Mesendoderm (in vitro differentiated cells): ENCODE data around the gene OSBPL10.

Experiments
- DNase-seq: peaks from one replicate; pipeline ENCODE4 v3.0.0; 2013
- H2AK5ac ChIP-seq: 2 replicates; pipeline ENCODE4 v1.6.1; 2013; ENCODE audit warnings: low read length, inconsistent platforms
- H2BK120ac ChIP-seq: 2 replicates; pipeline ENCODE4 v1.6.1; 2013; ENCODE audit warnings: low read depth, mild to moderate bottlenecking, low read length, moderate library complexity, mixed read lengths
- H2BK15ac ChIP-seq: replicated peaks from 2 replicates; pipeline ENCODE4 v1.6.1; 2013; ENCODE audit warnings: low read depth, mild to moderate bottlenecking, moderate library complexity
- H2BK5ac ChIP-seq: 2 replicates; pipeline ENCODE4 v1.6.1; 2013; ENCODE audit warnings: low read length, inconsistent platforms
- H3K18ac ChIP-seq: 2 replicates; pipeline ENCODE4 v1.6.1; 2013; ENCODE audit warnings: mild to moderate bottlenecking, low read length, mixed read lengths
- H3K23ac ChIP-seq: one replicate; pipeline ENCODE4 v1.6.1; 2013; ENCODE audit warnings: low read length
- H3K27ac ChIP-seq: 2 replicates; pipeline ENCODE4 v1.5.1; 2013; ENCODE audit warnings: low read depth, mild to moderate bottlenecking, inconsistent platforms, low read length, moderate library complexity
- H3K27me3 ChIP-seq: 2 replicates; pipeline ENCODE4 v1.6.1; 2013; ENCODE audit warnings: low read length, control low read depth, mild to moderate bottlenecking, inconsistent platforms; ENCODE audit not compliant: insufficient read depth, poor library complexity
- H3K36me3 ChIP-seq: 2 replicates; pipeline ENCODE4 v1.6.1; 2013; ENCODE audit warnings: low read length, inconsistent platforms; ENCODE audit not compliant: control insufficient read depth, insufficient read depth
- H3K4ac ChIP-seq: one replicate; pipeline ENCODE4 v1.6.1; 2013; ENCODE audit warnings: low read depth, mild to moderate bottlenecking, low read length, moderate library complexity
- H3K4me1 ChIP-seq: 2 replicates; pipeline ENCODE4 v1.6.1; 2013; ENCODE audit warnings: low read depth, low read length, inconsistent platforms; ENCODE audit not compliant: control insufficient read depth
- H3K4me2 ChIP-seq: 2 replicates; pipeline ENCODE4 v1.6.1; 2013; ENCODE audit warnings: low read length
- H3K4me3 ChIP-seq: 2 replicates; pipeline ENCODE4 v1.5.1; 2013; ENCODE audit warnings: mild to moderate bottlenecking, low read length
- H3K56ac ChIP-seq: one replicate; pipeline ENCODE4 v1.6.1; 2013; ENCODE audit warnings: low read length
- H3K79me1 ChIP-seq: 2 replicates; pipeline ENCODE4 v1.6.1; 2013; ENCODE audit warnings: low read length, inconsistent platforms
- H3K79me2 ChIP-seq: 2 replicates; pipeline ENCODE4 v1.6.1; 2013; ENCODE audit warnings: mild to moderate bottlenecking, low read length; ENCODE audit not compliant: control insufficient read depth, insufficient read depth
- H3K9ac ChIP-seq: 2 replicates; pipeline ENCODE4 v1.6.1; 2013; ENCODE audit warnings: low read length, inconsistent platforms
- H4K5ac ChIP-seq: one replicate; pipeline ENCODE4 v1.6.1; 2013; ENCODE audit warnings: low read length
- H4K8ac ChIP-seq: one replicate; pipeline ENCODE4 v1.6.1; 2013; ENCODE audit warnings: low read depth, mild to moderate bottlenecking, control low read depth, low read length, moderate library complexity
- WGBS: extraction: QIAGEN DNeasy Blood & Tissue Kit; methylation state at CpG from one replicate; pipeline ENCODE4 v1.1.7; 2013; ENCODE audit warnings: low lambda C conversion rate, missing lambda C conversion rate; ENCODE audit not compliant: insufficient coverage; ENCODE audit errors: extremely low coverage; 5-methylcytosine and 5-hydroxymethylcytosine counted together

The OSBPL10 gene

DNA sequence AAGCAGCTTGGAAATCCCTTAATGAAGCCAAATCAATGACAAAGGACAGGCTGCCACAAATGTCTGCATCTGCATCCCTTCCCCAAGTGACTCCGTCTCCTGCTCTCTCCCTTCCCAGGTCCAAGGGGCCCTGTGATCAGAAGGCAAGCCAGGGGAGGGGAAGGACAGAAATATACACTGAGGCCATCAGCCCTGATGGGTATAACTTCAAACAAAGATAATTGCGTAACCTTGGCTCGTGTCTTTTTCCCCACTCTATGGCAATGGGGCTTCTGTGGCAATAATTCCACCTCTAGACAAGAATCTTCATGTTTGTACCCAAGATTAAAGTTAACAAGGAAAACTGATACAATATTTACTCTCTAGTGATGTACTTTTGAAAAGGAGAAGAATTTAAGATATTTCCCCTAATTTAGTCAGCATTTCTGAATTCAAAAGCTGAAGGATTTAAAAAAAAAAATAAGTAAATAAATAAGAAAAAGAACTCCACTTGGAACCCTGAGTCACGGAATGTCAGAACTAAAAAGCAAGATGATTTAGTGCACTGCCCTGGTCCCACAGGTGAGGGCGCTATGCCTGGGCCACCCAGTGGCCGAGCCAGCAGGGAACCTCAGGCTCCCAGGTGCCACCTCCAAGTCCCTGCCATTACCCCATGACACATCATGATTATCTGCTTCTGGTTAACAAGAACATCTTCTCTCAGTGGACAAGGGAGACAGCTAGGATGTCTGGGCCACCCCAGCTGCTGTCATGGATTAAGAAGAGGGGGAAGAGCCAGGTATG lies 293.9 kb downstream of the OSBPL10 start:
- no peak overlapping the region for H4K5ac ChIP-seq
- no peak overlapping the region for H2AK5ac ChIP-seq
- no peak for DNase-seq
- no peak overlapping the region for H4K8ac ChIP-seq
- no peak overlapping the region for H3K56ac ChIP-seq
- no peak overlapping the region for H3K9ac ChIP-seq
- H3K36me3 ChIP-seq = no peaks in the 10 kb centered on the region
- no peak overlapping the region for H3K4ac ChIP-seq
- H3K27me3 ChIP-seq = no peaks in the 10 kb centered on the region
- no peak overlapping the region for H3K18ac ChIP-seq
- no peaks in the 10 kb centered on the region for H3K79me1 ChIP-seq
- no peak overlapping the region for H3K4me2 ChIP-seq
- no CpG with 5 or more reads among the region's 6 CpGs for WGBS
- H3K23ac ChIP-seq = no peak overlapping the region
- no peak overlapping the region for H2BK15ac ChIP-seq
- no peak overlapping the region for H3K4me3 ChIP-seq
- H2BK5ac ChIP-seq = no peak overlapping the region
- no peak overlapping the region for H3K27ac ChIP-seq
- H3K79me2 ChIP-seq = no peaks in the 10 kb centered on the region
- no peak overlapping the region for H2BK120ac ChIP-seq
- no peaks in the 10 kb centered on the region for H3K4me1 ChIP-seq

DNA sequence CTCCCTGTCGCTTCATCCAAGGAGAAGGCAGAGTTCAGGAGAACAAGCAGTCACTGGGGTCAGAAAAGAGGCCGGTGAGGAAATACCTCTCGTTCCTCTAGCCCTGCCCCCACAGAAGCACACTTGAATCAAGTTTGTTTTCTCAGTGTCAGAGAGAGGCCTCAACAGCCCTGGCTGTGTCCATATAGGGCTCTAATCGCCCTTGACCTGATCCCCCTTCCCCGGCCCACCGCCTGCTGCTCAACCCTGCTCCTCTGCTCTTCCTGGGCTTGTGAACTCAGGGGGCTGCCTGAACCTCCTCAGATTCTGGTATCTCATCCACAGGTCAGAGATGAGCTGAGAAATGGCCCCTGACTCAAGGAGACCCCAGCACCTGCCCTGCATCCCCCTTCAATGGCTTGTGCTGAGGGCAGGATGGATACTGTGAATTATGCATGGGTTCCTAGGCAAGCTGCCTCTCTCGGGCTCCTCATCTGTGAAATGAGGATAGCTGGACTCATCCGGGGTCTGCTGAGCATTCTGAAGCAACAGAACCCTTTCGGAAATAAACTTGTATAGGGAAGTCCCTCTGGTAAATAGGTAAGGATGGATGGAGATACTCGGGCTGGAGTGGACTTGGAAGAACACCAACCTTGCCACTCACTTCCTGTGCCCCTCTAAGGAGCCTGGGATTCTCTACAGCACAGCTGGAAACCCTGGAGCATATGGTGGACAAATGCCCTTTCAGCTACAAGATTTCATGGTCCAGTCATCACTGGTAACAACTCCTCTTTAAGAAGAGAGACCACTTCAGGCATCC lies 300.8 kb downstream of the OSBPL10 start:
- H2BK5ac ChIP-seq = no peak overlapping the region
- no peak overlapping the region for H3K4me2 ChIP-seq
- H3K4me3 ChIP-seq = no peak overlapping the region
- H3K9ac ChIP-seq = no peak overlapping the region
- no peak overlapping the region for H2BK15ac ChIP-seq
- H4K5ac ChIP-seq = no peak overlapping the region
- no peaks in the 10 kb centered on the region for H3K79me1 ChIP-seq
- no peak overlapping the region for H2AK5ac ChIP-seq
- H3K56ac ChIP-seq = no peak overlapping the region
- no CpG with 5 or more reads among the region's 10 CpGs for WGBS
- no peaks in the 10 kb centered on the region for H3K36me3 ChIP-seq
- H3K4me1 ChIP-seq = no peaks in the 10 kb centered on the region
- H3K27me3 ChIP-seq = no peaks in the 10 kb centered on the region
- no peak overlapping the region for H3K23ac ChIP-seq
- H2BK120ac ChIP-seq = no peak overlapping the region
- peak; percentile 54 for DNase-seq
- H3K79me2 ChIP-seq = no peaks in the 10 kb centered on the region
- H3K4ac ChIP-seq = no peak overlapping the region
- H4K8ac ChIP-seq = no peak overlapping the region
- no peak overlapping the region for H3K18ac ChIP-seq
- H3K27ac ChIP-seq = no peak overlapping the region

DNA sequence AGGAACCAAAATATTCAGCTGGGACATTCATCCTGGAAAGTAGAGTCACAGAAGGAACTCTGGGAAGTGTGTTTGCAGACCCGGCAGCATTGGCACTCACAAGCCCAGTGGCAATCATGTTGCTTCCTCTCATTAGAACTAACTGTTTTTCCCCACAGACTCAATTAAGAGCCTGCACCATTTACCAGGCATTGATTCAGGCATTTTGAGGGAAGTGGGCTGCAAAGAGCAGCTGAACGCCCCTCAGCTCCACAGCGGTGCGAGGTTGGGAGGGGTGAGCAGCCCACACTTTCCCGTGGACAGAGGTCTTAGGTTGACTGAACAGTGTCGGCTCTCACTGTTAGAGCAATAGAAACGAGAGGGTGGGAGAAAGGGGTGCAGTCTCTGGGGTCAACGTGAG lies 304.5 kb downstream of the OSBPL10 start:
- no peak overlapping the region for H3K27ac ChIP-seq
- no peaks in the 10 kb centered on the region for H3K27me3 ChIP-seq
- WGBS = no CpG with 5 or more reads among the region's 8 CpGs
- H3K56ac ChIP-seq = no peak overlapping the region
- no peaks in the 10 kb centered on the region for H3K79me1 ChIP-seq
- no peak overlapping the region for H3K9ac ChIP-seq
- DNase-seq = no peak
- no peaks in the 10 kb centered on the region for H3K36me3 ChIP-seq
- H3K4ac ChIP-seq = no peak overlapping the region
- no peak overlapping the region for H3K18ac ChIP-seq
- H4K5ac ChIP-seq = no peak overlapping the region
- H2BK120ac ChIP-seq = no peak overlapping the region
- H2BK15ac ChIP-seq = no peak overlapping the region
- no peaks in the 10 kb centered on the region for H3K79me2 ChIP-seq
- H4K8ac ChIP-seq = no peak overlapping the region
- H2AK5ac ChIP-seq = no peak overlapping the region
- H3K4me3 ChIP-seq = no peak overlapping the region
- no peak overlapping the region for H3K23ac ChIP-seq
- no peak overlapping the region for H3K4me2 ChIP-seq
- no peaks in the 10 kb centered on the region for H3K4me1 ChIP-seq
- H2BK5ac ChIP-seq = no peak overlapping the region

DNA sequence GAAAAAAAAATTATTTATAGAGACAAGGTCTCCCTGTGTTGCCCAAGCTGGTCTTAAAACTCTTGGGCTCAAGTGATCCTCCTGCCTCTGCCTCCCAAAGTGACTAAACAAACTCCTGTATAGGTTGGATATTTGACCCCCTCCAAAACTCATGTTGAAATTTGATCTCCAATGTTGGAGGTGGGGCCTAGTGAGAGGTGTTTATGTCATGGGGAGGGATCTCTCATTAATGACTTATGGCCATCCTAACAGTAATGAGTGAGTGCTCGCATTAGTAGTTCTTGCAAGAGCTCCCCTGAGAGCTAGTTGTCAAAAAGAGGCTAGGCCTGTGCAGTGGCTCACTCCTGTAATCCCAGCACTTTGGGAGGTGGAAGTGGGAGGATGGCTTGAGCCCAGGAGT lies 307.1 kb downstream of the OSBPL10 start:
- no peaks in the 10 kb centered on the region for H3K4me1 ChIP-seq
- no peak for DNase-seq
- no peak overlapping the region for H4K8ac ChIP-seq
- no peak overlapping the region for H3K9ac ChIP-seq
- no peak overlapping the region for H3K56ac ChIP-seq
- H3K18ac ChIP-seq = no peak overlapping the region
- H4K5ac ChIP-seq = no peak overlapping the region
- no peak overlapping the region for H3K4me3 ChIP-seq
- no peaks in the 10 kb centered on the region for H3K79me2 ChIP-seq
- H3K4me2 ChIP-seq = no peak overlapping the region
- WGBS = no CpG with 5 or more reads among the region's 1 CpG
- H3K27ac ChIP-seq = no peak overlapping the region
- no peaks in the 10 kb centered on the region for H3K27me3 ChIP-seq
- no peak overlapping the region for H2AK5ac ChIP-seq
- no peak overlapping the region for H3K4ac ChIP-seq
- no peak overlapping the region for H3K23ac ChIP-seq
- H2BK15ac ChIP-seq = no peak overlapping the region
- H2BK5ac ChIP-seq = no peak overlapping the region
- no peak overlapping the region for H2BK120ac ChIP-seq
- H3K36me3 ChIP-seq = no peaks in the 10 kb centered on the region
- H3K79me1 ChIP-seq = no peaks in the 10 kb centered on the region

DNA sequence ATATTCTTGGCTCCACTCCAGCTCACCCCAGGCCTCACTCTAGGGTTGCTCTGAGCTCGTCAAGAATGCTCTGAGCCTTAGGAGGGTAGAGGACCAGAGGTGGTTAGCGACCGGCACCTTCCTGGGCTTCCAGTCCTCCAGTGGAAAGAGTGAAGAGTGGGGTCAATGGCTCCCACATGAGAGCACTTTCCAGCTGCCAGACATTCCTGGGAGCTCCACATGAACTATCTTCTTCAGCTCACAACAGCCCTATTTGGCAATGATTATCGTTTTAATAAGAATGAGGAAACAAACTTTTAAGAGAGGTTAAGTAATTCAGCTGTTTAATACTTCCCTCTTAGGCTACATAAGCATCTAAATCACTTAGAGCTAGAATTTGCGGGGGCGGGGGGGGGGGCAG lies 309.1 kb downstream of the OSBPL10 start:
- H3K4ac ChIP-seq = no peak overlapping the region
- no peak overlapping the region for H3K4me3 ChIP-seq
- no peak overlapping the region for H3K18ac ChIP-seq
- no peak overlapping the region for H4K8ac ChIP-seq
- no peaks in the 10 kb centered on the region for H3K27me3 ChIP-seq
- no peak overlapping the region for H2BK5ac ChIP-seq
- H3K79me1 ChIP-seq = no peaks in the 10 kb centered on the region
- no peaks in the 10 kb centered on the region for H3K4me1 ChIP-seq
- H4K5ac ChIP-seq = no peak overlapping the region
- H3K27ac ChIP-seq = no peak overlapping the region
- H3K23ac ChIP-seq = no peak overlapping the region
- no peak overlapping the region for H3K9ac ChIP-seq
- no CpG with 5 or more reads among the region's 6 CpGs for WGBS
- H3K79me2 ChIP-seq = no peaks in the 10 kb centered on the region
- H2AK5ac ChIP-seq = no peak overlapping the region
- H3K36me3 ChIP-seq = no peaks in the 10 kb centered on the region
- no peak overlapping the region for H2BK15ac ChIP-seq
- no peak overlapping the region for H2BK120ac ChIP-seq
- DNase-seq = no peak
- no peak overlapping the region for H3K56ac ChIP-seq
- no peak overlapping the region for H3K4me2 ChIP-seq
